ENCODE results near the gene ZNF474.
"Not testable (repeated sequence)": the region's sequence is repeated elsewhere in the genome, so short reads cannot be mapped to it uniquely, and the experiment has no call there.

GRCh38 chr5:122094251-122094650 lies 35.1 kb upstream of the ZNF474 start:
- not testable (repeated sequence) for TF ChIP-seq CTCF, POLR2AphosphoS5 (IDR thresholded peaks at IDR 0.05)
